Measurements from ENCODE around the gene AURKAIP1. TPM values are rescaled to one million over a fixed set of nuclear protein-coding genes. Genes with fewer than 3 reads are reported as not detected.
"Not testable (repeated sequence)": the region's sequence is repeated elsewhere in the genome, so short reads cannot be mapped to it uniquely, and the experiment has no call there.

The AURKAIP1 gene
- total RNA-seq, 1 donor from 2014 or later, result 145 TPM

DNA sequence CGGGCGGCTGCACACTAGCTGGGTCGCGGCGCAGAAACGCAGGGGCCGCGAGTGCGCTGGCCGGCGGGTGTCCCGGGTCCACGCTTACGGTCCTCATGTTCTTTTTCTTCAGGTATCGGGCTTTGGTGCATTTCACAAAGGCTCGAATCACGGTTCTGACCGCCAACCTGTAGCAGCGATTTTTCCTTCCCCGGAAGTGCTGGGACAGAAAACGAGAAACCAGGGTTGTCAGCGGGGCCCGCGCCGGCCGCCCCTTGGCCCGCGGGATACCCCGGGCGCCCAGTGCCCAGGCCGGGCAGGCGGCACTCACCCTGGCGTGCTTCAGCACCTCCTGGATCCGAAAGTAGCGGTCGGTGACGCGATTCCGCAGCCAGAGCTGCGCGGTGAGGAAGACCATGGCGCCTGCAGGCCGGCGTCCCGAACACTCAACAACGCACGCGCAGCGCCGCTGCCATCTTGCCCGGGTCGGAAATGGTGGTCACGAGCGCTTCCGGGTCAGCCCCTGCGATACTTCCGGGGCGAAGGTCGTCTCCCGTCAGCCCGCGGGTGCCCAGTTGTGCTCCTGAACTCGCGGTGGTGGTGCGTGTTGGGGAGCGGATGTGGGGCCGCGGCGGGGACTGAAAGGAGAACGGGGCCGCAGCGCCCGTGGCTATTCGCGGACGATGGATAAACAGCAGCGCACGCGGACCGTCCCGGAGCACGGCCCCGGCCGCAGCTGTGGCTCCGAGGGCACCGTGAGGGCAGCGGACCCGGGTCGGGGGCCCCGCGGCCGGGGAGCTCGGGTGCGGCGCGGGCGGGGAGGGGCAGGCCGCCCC, 32.0 kb upstream of the AURKAIP1 start, which contains the start of gene MRPL20:
MRPL20 (minus strand) TSS at position 473 of the 815 bp plus-strand sequence; CDS start at position 397, 76 bp downstream.
- DNase-seq (ENCODE audit: extremely low read depth, low read depth, low spot score), result peak; percentile 20

GRCh38 chr1:1406101-1406820, 31.3 kb upstream of the AURKAIP1 start:
- DNase-seq (ENCODE audit: extremely low read depth, low read depth, low spot score), result no peak

- DNase-seq (ENCODE audit: extremely low read depth, low read depth, low spot score), result no peak
Measured at GRCh38 chr1:1403653-1404052, 28.6 kb upstream of the AURKAIP1 start.

DNA sequence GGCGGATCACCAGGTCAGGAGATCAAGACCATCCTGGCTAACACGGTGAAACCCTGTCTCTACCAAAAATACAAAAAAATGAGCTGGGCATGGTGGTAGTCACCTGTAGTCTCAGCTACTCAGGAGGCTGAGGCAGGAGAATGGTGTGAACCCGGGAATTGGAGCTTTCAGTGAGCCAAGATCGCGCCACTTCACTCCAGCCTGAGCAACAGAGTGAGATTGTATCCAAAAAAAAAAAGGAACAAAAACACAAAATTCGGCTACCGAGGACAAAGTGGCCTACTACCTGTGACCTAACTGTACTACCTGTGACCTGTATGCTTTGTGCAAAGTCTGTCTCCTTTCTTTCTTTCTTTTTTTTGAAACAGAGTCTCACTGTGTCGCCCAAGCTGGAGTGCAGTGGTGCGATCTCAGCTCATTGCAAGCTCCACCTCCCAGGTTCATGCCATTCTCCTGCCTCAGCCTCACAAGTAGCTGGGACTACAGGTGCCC, 27.9 kb upstream of the AURKAIP1 start:
- not testable (repeated sequence) for DNase-seq (ENCODE audit: extremely low read depth, low read depth, low spot score)

DNA sequence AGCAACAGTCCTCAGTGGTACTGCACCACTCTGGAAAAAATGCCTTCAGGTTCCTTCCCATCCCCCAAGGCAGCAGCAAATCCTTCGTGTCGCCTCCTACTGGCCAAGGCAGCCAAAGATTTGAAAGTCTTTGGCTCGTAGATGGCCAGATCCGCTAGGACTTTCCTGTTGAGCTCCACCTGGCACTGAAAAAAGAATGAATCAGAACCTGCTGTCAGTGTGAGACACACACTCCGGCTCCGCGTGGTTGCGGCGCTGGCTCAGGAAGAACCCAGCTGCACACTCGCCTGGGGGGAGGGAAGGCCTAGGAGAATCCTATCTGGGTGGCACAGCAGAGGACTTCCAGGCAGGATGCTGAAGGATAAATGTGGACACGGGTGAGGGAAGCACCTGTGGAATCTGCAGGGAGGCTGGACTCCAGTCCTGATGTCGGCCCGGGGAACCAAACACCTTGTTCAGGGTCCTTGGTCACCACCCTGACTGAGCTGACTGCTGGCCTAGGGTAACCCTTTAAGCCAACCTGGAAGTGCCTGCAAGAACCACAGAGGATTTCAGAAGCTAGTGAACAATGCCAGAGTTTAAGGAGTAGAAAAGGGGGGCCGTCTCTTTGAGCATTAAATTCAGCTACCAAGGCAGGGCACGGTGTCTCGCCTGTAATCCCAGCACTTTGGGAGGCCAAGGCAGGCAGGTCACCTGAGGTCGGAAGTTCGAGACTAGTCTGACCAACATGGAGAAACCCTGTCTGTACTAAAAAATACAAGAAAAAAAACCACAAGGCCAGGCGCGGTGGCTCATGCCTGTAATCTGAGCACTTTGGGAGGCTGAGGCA, 27.3 kb upstream of the AURKAIP1 start:
- DNase-seq (ENCODE audit: extremely low read depth, low read depth, low spot score), result peak; percentile 25

- DNase-seq (ENCODE audit: extremely low read depth, low read depth, low spot score), result no peak
Measured at GRCh38 chr1:1401457-1402010, 26.5 kb upstream of the AURKAIP1 start.

DNA sequence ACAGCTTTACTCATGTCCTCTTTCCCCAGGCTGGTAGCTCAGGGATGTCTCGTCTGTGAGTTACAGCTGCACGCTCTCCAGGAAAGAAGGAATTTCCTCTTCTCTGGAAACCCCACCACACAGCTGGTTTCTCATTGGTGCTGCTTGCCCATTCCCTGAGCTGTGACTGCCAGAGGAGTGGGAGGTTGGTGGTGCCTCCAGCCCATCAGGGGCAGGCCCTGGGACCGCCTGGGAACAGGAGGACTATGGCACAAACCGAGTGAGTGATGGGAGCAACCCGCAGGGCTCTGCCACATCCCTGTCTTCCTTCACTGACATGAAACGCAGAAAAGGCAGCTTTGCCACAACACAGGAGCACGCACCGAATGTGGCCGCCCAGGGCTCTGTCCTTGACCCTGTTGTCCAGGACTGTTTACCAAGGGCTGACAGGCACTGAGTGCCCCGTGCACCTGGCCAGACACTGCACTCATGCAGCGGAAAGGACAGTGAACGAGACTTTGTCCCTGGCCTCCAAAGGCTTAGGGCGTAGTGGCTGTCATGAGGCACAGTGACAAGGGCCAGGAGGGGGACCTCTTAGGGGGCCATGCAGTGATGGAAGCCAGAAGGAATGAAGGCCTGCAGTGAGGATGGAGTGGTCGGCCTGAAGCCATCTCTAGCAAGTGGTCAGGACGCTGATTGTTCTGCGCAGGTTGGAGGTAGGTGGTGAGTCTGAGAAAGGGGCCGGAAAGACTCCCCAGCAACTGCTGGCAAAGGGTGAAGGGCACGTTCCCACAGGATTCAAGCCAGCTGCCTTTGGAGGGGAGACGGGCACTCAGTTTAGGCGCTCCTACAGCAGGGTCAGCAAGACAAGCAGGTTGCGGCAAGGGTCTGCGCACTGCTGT, 25.8 kb upstream of the AURKAIP1 start:
- DNase-seq (ENCODE audit: extremely low read depth, low read depth, low spot score), result no peak

DNA sequence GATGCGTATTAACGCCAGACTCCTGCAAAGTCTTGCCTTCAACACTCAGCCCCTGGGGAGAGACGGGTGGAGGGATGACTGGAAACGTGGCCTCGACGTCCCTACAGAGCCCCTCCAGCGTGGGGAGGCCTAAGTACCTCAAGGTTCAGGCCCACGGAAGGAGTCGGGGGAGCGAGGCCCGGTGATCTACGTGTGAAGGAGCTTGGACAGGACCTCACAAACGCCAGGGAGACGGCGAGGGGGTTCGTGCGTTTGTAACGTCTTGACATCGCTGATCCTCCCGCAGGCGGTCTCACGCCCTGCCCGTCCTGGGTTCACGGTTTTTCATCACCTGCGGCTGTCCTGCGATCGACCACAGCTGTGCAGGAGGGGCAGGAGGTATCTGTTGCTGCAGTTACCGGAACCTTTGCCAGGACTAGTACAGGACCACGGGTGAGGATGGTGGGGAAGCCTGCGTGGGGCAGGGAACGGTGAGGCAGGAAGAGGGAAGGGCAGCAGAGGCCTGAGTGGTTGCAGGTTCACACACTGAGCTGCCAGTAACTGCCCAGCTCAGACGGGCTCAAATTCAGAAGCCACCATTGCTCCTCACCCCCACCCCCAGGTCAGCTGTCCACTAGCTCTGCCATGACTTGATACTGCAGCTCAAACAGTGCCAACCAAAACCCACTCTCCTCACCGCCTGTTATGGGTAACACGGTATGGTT, 25.0 kb upstream of the AURKAIP1 start:
- no peak for DNase-seq (ENCODE audit: extremely low read depth, low read depth, low spot score)

- DNase-seq (ENCODE audit: extremely low read depth, low read depth, low spot score), result peak; percentile 69
Measured at GRCh38 chr1:1399187-1399871, 24.3 kb upstream of the AURKAIP1 start, which contains the start of gene CCNL2. Gene CCNL2 (minus strand): TSS chr1:1399335. CDS start chr1:1399306, 29 bp downstream.

DNA sequence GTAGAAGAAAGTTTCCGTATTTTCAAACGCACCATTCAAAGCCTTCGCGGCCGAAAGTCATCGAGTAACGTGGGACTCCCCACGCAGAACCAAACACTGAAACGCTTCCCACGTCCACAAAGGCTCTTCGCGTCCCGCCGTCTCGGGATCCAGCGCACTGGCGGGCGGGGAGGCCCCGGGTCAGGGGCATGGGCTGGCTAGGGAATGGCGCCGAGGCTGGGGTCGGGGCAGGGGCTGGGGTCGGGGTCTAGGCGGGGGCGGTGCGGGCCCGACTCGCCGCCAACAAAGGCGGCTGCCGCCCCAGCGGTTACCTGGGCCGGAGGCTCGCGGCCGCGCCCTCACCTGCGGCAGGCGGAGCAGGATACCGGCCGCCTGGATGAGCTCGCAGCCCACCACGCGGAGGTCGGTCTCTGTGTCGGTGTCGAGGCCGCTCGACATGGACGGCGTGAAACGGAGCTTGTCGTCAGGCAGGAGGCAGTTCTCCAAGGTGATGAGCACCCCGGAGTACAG, 23.7 kb upstream of the AURKAIP1 start:
- no peak for DNase-seq (ENCODE audit: extremely low read depth, low read depth, low spot score)

DNA sequence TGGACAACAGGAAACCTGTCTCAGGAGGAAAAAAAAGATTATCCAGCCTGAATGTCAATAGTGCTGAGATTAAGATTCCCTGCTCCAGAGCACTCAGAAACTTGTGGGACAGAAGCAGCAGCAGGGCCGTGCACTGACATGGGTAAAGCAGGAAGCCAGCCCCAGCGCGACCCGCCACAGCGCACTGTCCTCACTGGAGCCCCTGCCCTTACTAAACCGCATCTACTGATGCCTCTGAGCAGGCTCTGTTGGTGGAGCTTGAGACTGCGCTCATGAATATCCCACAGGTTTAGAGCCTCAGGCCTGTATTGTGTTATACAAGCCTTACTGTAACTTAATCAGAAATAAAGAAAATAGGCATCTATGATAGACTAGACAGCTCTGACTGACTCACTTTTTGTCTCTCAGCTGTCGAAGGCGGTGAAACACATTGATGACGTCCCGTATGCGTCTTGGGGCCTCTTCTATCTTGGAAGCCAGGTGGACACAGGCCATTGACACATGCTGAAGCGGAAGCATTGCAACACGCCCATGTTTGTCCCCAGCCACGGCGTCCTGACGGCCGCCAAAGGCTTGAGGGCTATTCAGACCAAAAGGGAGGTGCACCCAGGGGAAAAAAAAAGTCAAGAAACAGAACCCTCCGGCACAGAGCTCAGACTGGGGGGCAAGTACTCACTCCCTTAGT, 23.0 kb upstream of the AURKAIP1 start:
- no peak for DNase-seq (ENCODE audit: extremely low read depth, low read depth, low spot score)

DNA sequence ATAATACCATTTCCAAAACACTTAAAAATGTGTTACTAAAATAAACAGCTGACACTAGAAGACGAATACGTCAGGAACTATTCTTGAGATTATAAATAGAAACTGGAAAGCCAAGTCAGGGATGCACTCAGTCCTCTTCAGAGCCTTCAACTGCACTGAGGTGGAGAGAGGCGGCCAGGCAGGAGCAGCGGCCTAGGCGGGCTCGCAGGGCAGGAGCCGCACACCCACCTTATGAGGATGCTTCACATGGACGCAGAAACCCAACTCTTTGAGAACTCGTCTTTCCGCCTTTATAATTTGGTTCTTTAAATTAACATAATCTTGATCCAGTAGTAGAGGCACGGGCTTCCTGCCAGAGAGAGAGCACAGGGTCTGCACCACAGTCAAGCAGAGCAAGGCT, 20.2 kb upstream of the AURKAIP1 start:
- no peak for DNase-seq (ENCODE audit: extremely low read depth, low read depth, low spot score)

DNA sequence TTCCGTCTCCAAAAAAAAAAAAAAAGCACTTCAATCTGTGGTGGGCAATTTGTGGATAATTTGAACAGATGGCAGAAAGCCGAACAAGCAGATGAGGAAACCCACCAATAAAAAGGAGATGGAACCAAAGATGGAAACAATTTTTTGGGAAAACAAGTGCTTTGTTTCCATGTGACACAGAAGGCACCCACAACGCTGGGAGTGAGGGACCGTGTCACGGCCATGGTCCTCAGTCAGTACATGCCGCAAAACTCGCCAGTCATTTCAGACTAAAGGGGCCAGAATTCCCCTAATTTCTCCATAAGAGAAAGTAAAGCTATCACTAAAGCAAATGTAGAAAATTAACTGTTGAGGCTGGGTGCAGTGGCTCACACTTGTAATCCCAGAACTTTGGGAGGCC, 19.1 kb upstream of the AURKAIP1 start:
- DNase-seq (ENCODE audit: extremely low read depth, low read depth, low spot score), result no peak

GRCh38 chr1:1393428-1393827, 18.4 kb upstream of the AURKAIP1 start:
- DNase-seq (ENCODE audit: extremely low read depth, low read depth, low spot score), result no peak

DNA sequence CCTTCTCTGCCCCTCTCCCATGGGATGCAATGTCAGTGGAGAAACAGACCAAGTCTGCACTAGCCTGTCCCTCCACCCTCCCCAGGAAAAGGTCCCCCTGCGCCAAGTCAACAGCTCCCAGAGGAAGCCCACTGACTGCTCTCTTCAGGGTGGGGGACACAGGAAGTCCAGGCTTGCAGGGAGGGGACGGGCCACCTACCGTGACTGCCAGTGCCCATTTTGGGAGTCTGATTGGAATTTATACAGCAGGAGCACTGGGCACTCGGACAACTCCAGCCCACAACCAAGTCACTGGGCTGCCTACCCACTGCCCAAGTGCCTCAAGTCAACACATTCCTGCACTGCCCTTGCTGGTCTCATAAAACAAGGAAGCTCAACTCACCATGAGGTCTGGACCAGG, 18.0 kb upstream of the AURKAIP1 start:
- DNase-seq (ENCODE audit: extremely low read depth, low read depth, low spot score), result no peak

DNA sequence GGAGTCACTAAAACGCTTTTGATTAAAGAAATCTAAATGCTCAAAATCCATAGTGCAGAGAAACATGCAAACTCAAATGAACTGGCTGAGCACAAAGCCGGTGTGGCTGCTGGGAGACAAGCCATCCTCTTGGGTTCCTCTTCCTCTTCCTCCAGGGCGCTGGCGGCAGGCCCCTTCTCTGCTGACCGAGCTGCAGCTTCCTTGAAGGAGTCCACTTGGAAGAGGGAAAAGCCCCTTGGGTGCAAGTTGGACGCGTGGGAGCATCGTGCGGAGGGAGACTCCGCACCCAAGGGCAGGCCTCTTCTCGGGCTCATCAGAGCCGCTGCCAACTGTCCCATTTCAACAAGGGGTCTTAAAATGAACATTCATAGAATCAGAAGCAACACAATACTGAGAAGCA, 16.2 kb upstream of the AURKAIP1 start:
- DNase-seq (ENCODE audit: extremely low read depth, low read depth, low spot score), result no peak

GRCh38 chr1:1390675-1391074, 15.7 kb upstream of the AURKAIP1 start:
- no peak for DNase-seq (ENCODE audit: extremely low read depth, low read depth, low spot score)

DNA sequence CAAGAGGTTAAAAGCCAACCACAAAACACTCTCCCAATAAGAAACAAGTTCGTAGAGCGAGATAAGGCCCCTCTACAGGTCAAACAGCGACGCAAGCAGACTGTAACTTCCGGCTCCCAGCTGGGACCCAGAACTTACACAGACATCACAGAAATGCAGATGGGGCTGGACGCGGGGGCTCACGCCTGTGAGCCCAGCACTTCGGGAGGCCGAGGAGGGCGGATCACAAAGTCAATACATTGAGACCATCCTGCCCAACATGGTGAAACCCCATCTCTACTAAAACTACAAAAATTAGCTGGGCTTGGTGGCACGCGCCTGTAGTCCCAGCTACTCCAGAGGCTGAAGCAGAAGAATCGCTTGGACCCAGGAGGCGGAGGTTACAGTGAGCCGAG, 13.1 kb upstream of the AURKAIP1 start:
- DNase-seq (ENCODE audit: extremely low read depth, low read depth, low spot score), result no peak

Data from glomerular endothelial cell (primary cell).